Measurements from ENCODE around the gene IGSF3. TPM values are rescaled to one million over a fixed set of nuclear protein-coding genes. Genes with fewer than 3 reads are reported as not detected.
A peak's percentile ranks its signal among the peaks of the same experiment; 100 is the strongest.

The IGSF3 gene
- total and polyA plus RNA-seq, 7 donors = 1.8 to 10.2 (median 5.3) TPM

DNA sequence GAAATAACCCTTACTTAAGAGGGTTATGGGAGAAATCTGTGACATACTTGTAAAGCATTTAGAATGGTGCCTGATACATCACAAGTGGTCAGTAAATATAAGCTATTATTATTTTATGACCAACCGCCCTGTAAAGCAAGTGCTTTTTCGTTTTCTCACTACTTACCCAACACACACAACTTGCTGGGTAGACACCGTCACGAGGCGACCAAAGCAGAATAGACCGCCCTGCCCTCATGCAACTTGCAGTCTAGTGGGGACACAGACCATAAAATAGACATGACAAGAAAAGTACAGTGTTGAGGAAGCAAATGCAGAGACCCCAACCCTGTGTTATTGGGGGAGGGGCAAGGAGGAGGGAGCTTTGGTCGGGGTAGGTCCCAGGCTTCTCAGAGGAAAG lies 744 bp upstream of the IGSF3 start:
- WGBS, 2 donors = 84 to 87% methylated on average over 7 of the region's 7 CpGs

DNA sequence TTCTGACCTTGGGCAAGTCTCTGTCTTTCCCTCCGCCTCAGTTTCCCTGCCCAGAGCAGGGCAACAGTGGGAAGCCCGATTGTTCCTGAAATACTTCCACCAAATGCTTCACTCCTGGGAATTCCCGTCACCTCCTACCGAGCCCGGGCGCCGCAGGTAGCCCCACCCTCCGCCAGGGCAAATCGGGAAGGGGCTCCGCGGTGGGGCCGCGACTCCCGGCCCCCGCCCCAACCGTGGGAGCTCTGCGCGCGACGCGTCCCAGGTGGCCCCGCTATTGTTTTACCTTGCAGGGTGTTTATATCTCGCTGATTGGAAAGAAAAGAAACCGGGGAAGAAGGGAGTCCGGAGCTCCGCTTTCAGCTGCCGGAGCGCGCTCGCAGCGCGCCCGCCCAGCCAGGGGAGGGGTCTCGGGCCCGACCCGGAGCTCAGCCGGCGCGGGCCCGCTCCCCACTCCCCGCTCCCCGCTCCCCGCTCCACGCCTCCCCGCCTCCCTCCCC lies 407 bp downstream of the IGSF3 start:
- H3K36me3 ChIP-seq = no peaks in the 10 kb centered on the region
- no peak for DNase-seq
- H3K4me1 ChIP-seq = peaks cover 0 to 20% (median 15%) of the 10 kb centered on the region in 4 donors
- peak overlapping the region; percentile 46 to 66 (median 56) for H3K4me3 ChIP-seq
- WGBS, 2 donors = 1% methylated on average over 45 of the region's 45 CpGs
- no peak for TF ChIP-seq POLR2A (IDR thresholded peaks at IDR 0.05)
- TF ChIP-seq CTCF (IDR thresholded peaks at IDR 0.05) = no peak
- no peak for TF ChIP-seq POLR2AphosphoS5 (IDR thresholded peaks at IDR 0.05)
- no peak for TF ChIP-seq EP300 (IDR thresholded peaks at IDR 0.05)
- H3K27me3 ChIP-seq = no peaks in the 10 kb centered on the region
- H3K9me3 ChIP-seq = no peaks in the 10 kb centered on the region
- intact Hi-C loops (cut with DNase I) = loop anchor here (2.0 kb wide), 1 partner anchor 96 kb away; the partner anchor contains the start of gene CD58
- peak overlapping the region in 2 of 4 donors; percentile 3 to 8 for H3K27ac ChIP-seq

More for the DNA sequence above, 744 bp upstream of the IGSF3 start:
- Histone ChIP-seq H3K4me1 (peaks cover 0 to 20% (median 15%) of the 10 kb centered on the region in 4 donors), H3K27ac (no peak overlapping the region), H3K36me3 (no peaks in the 10 kb centered on the region), H3K4me3 (no peak overlapping the region), H3K9me3 (no peaks in the 10 kb centered on the region), H3K27me3 (no peaks in the 10 kb centered on the region)
- DNase-seq = no peak
- no peak for TF ChIP-seq POLR2AphosphoS5 (IDR thresholded peaks at IDR 0.05)
- TF ChIP-seq EP300 (IDR thresholded peaks at IDR 0.05) = no peak
- no peak for TF ChIP-seq CTCF (IDR thresholded peaks at IDR 0.05)
- TF ChIP-seq POLR2A (IDR thresholded peaks at IDR 0.05) = no peak
- intact Hi-C loops (cut with DNase I) = no loop called here

DNA sequence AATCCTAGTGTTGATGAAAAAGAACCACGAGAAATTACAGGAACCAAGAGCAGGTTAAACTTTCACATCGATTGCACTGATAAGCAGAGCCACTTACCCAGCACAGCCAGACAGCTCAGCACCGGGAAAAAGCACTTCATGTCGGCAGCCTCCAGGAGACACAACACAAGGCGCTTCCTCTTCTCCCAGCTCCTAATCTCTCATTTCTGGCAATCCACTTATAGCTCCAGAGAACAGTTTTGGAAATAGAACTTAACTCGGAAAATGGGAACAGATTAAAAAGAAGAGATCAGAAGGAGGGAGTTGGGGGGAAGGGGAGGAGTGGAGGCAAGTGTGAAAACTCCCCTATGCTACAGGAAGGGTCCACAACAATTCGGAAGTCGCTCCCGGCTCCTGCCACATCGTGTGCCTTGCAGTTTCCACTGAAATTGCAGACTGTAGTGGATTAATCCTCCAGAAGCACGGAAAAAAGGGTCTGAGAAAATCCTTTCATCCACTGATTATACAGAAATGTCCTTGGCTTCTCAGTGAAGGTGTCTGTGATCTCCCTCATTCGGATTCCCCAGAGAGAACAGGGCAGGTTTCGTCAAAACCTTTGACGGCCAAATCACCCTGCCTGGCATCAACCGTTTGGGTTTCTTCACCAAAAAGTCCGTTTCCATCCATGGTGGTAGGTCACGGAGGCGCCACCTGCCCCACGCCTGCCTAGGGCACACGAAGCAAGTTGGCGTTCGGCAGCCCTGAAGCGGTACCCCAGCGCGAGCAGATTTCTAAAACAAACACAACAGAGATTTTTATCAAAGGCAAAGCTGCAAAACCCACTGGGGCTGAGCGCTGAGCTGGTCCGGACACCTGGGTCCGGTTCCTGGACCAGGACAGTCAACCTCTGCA lies 1.1 kb downstream of the IGSF3 start:
- H3K4me1 ChIP-seq = peaks cover 0 to 19% (median 15%) of the 10 kb centered on the region in 4 donors
- no peaks in the 10 kb centered on the region for H3K36me3 ChIP-seq
- no peaks in the 10 kb centered on the region for H3K9me3 ChIP-seq
- DNase-seq = no peak
- H3K27me3 ChIP-seq = no peaks in the 10 kb centered on the region
- H3K27ac ChIP-seq = no peak overlapping the region
- TF ChIP-seq EP300 (IDR thresholded peaks at IDR 0.05) (no peak), POLR2A (IDR thresholded peaks at IDR 0.05) (no peak), CTCF (IDR thresholded peaks at IDR 0.05) (no peak), POLR2AphosphoS5 (IDR thresholded peaks at IDR 0.05) (no peak)
- WGBS, 2 donors = 3 to 7% methylated on average over 28 of the region's 28 CpGs
- H3K4me3 ChIP-seq = peak overlapping the region; percentile 46 to 66 (median 56)
- intact Hi-C loops (cut with DNase I) = loop anchor here (2.0 kb wide), 1 partner anchor 96 kb away; the partner anchor contains the start of gene CD58

DNA sequence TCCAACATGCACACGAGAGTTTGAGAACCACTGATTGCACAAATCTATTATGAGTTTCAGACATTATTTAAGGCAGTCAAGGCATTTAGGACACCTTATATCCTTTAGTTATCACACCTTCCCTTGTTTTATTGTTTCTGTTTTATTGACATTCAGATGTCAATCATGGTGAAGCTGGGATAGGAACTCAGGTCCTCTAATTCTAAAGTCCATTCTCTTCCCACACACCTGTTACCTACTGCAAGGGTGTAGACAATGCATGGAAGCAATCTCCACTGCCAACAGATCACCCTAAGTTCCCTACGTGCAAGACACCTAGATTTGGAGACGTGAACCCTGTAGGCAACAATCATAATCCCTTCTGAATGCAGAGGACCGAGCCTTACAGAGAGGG lies 2.6 kb downstream of the IGSF3 start:
- intact Hi-C loops (cut with DNase I) = no loop called here
- no peaks in the 10 kb centered on the region for H3K27me3 ChIP-seq
- no peaks in the 10 kb centered on the region for H3K9me3 ChIP-seq
- TF ChIP-seq CTCF (IDR thresholded peaks at IDR 0.05) = no peak
- TF ChIP-seq POLR2A (IDR thresholded peaks at IDR 0.05) = no peak
- H3K27ac ChIP-seq = no peak overlapping the region
- peaks cover 0 to 17% (median 15%) of the 10 kb centered on the region in 4 donors for H3K4me1 ChIP-seq
- no peak for DNase-seq
- no peaks in the 10 kb centered on the region for H3K36me3 ChIP-seq
- no peak overlapping the region for H3K4me3 ChIP-seq
- 30 to 74% methylated on average over 4 of the region's 4 CpGs for WGBS, 2 donors

All from sigmoid colon (tissue), 7 donors.